IMR-90 (cell line): ENCODE data around the gene OSBPL2. TPM values are rescaled to one million over a fixed set of nuclear protein-coding genes. Genes with fewer than 3 reads are reported as not detected.

Experiments used
- ATAC-seq: fragments of 200-7000 bp; cut with Tn5 transposase; 2 replicates; pipeline ENCODE4 v1.9.1; 2020; ENCODE audit warnings: low read depth, mild to moderate bottlenecking, moderate library complexity
- BruUV-seq: library from RNA; stranded (reverse); fragments of 400-500 nt; replicated peaks from 2 replicates; lab custom pipeline; 2021; lab: Mats Ljungman, UMichigan
- CTCF ChIA-PET: fragments of 300-600 bp; formaldehyde crosslinking; extraction: SDS; loops from one replicate; lab custom pipeline; 2021; ENCODE audit warnings: antibody characterized with exemption; lab: Yijun Ruan, JAX
- POLR2A ChIA-PET: fragments of 300-600 bp; sonication (Branson Sonifier 250); formaldehyde crosslinking; loops from one replicate; lab custom pipeline; 2022; ENCODE audit warnings: antibody characterized with exemption; ENCODE audit not compliant: unreplicated experiment; lab: Charles Lee
- DNase-seq: peaks from one replicate; pipeline ENCODE4 v3.0.0; 2013
- H2AFZ ChIP-seq: replicated peaks from 2 replicates; pipeline ENCODE3; 2013; ENCODE audit warnings: low read length, mild to moderate bottlenecking; ENCODE audit not compliant: poor library complexity
- H2AK5ac ChIP-seq: 2 replicates; pipeline ENCODE4 v1.6.1; 2013; ENCODE audit warnings: low read depth, low read length, inconsistent platforms
- H2AK9ac ChIP-seq: replicated peaks from 2 replicates; pipeline ENCODE3; 2013; ENCODE audit warnings: mild to moderate bottlenecking, low read depth, low read length, moderate library complexity; ENCODE audit not compliant: poor library complexity
- H2BK120ac ChIP-seq: 2 replicates; pipeline ENCODE4 v1.6.1; 2013; ENCODE audit warnings: low read depth, low read length, inconsistent platforms
- H2BK15ac ChIP-seq: 3 replicates; pipeline ENCODE4 v1.6.1; 2013; ENCODE audit warnings: low read depth, low read length, inconsistent platforms
- H2BK20ac ChIP-seq: 2 replicates; pipeline ENCODE4 v1.6.1; 2013; ENCODE audit warnings: low read depth, mild to moderate bottlenecking, inconsistent platforms, low read length, moderate library complexity
- H2BK5ac ChIP-seq: 2 replicates; pipeline ENCODE4 v1.6.1; 2013; ENCODE audit warnings: mild to moderate bottlenecking, low read depth, low read length, inconsistent platforms; ENCODE audit not compliant: poor library complexity, severe bottlenecking
- H3K14ac ChIP-seq: replicated peaks from 2 replicates; pipeline ENCODE4 v1.6.1; 2013; ENCODE audit warnings: low read depth, low read length, inconsistent platforms
- H3K18ac ChIP-seq: 2 replicates; pipeline ENCODE4 v1.6.1; 2013; ENCODE audit warnings: low read depth, low read length, control low read depth
- H3K23ac ChIP-seq: 2 replicates; pipeline ENCODE4 v1.6.1; 2013; ENCODE audit warnings: low read depth, low read length, inconsistent platforms
- H3K27ac ChIP-seq: 2 replicates; pipeline ENCODE4 v1.5.1; 2013; ENCODE audit warnings: mild to moderate bottlenecking, control low read depth, low read length; ENCODE audit not compliant: insufficient read depth
- H3K27me3 ChIP-seq: 2 replicates; pipeline ENCODE4 v1.6.1; 2013; ENCODE audit warnings: low read length; ENCODE audit not compliant: control insufficient read depth, insufficient read depth
- H3K36me3 ChIP-seq: 2 replicates; pipeline ENCODE4 v1.6.1; 2013; ENCODE audit warnings: low read length, mixed read lengths; ENCODE audit not compliant: control insufficient read depth, insufficient read depth
- H3K4ac ChIP-seq: 2 replicates; pipeline ENCODE4 v1.6.1; 2013; ENCODE audit warnings: low read depth, low read length, inconsistent platforms
- H3K4me1 ChIP-seq: 2 replicates; pipeline ENCODE4 v1.6.1; 2013; ENCODE audit warnings: low read length, mixed read lengths; ENCODE audit not compliant: control insufficient read depth, insufficient read depth
- H3K4me2 ChIP-seq: 2 replicates; pipeline ENCODE4 v1.6.1; 2013; ENCODE audit warnings: low read depth, mild to moderate bottlenecking, control low read depth, low read length, moderate library complexity
- H3K4me3 ChIP-seq: 2 replicates; pipeline ENCODE4 v1.5.1; 2013; ENCODE audit warnings: low read depth, mild to moderate bottlenecking, control low read depth, low read length, moderate library complexity; ENCODE audit not compliant: insufficient read depth
- H3K56ac ChIP-seq: 2 replicates; pipeline ENCODE4 v1.6.1; 2013; ENCODE audit warnings: low read length, inconsistent platforms; ENCODE audit not compliant: insufficient read depth; ENCODE audit errors: extremely low read depth
- H3K79me1 ChIP-seq, 2 experiments: 2 replicates each; pipeline ENCODE4 v1.6.1; 2013; ENCODE audit warnings: low read length in 2 of 2, inconsistent platforms in 1 of 2, low read depth in 1 of 2
- H3K9ac ChIP-seq: 2 replicates; pipeline ENCODE4 v1.6.1; 2013; ENCODE audit warnings: low read depth, low read length, control low read depth
- H3K9me1 ChIP-seq: 2 replicates; pipeline ENCODE4 v1.6.1; 2013; ENCODE audit warnings: low read length, inconsistent platforms; ENCODE audit not compliant: insufficient read depth
- H3K9me3 ChIP-seq: 2 replicates; pipeline ENCODE4 v1.6.1; 2013; ENCODE audit warnings: low read length; ENCODE audit not compliant: control insufficient read depth, insufficient read depth
- H4K20me1 ChIP-seq: 2 replicates; pipeline ENCODE4 v1.6.1; 2013; ENCODE audit warnings: low read length, inconsistent platforms; ENCODE audit not compliant: insufficient read depth
- H4K5ac ChIP-seq: 2 replicates; pipeline ENCODE4 v1.6.1; 2013; ENCODE audit warnings: mild to moderate bottlenecking, low read depth, low read length, control low read depth
- H4K8ac ChIP-seq, 2 experiments: 2 replicates each; pipeline ENCODE4 v1.6.1; 2013; ENCODE audit warnings: low read depth in 2 of 2, low read length in 2 of 2, control low read depth in 1 of 2, inconsistent platforms in 1 of 2
- H4K91ac ChIP-seq: 2 replicates; pipeline ENCODE4 v1.6.1; 2013; ENCODE audit warnings: low read depth, low read length, inconsistent platforms; ENCODE audit not compliant: insufficient read depth
- BHLHE40 ChIP-seq: fragments of 150-350 bp; IDR thresholded peaks from 2 replicates; pipeline ENCODE4 v1.6.1; 2016; ENCODE audit warnings: mild to moderate bottlenecking, low read depth, low read length
- CEBPB ChIP-seq: IDR thresholded peaks from 2 replicates; pipeline ENCODE4 v1.6.1; 2012; ENCODE audit warnings: low read depth, low read length, improper control_type of control experiment
- ELK1 ChIP-seq: fragments of 150-350 bp; IDR thresholded peaks from 2 replicates; pipeline ENCODE4 v1.6.1; 2016; ENCODE audit warnings: low read depth, mild to moderate bottlenecking, low read length, moderate library complexity, borderline replicate concordance
- FOS ChIP-seq: fragments of 150-350 bp; IDR thresholded peaks from 2 replicates; pipeline ENCODE4 v1.6.1; 2016; ENCODE audit warnings: low read depth, low read length
- MAFK ChIP-seq: IDR thresholded peaks from 2 replicates; pipeline ENCODE4 v1.6.1; 2012; ENCODE audit warnings: low read depth, low read length, improper control_type of control experiment
- MAZ ChIP-seq: IDR thresholded peaks from 2 replicates; pipeline ENCODE4 v1.6.1; 2012; ENCODE audit warnings: low read depth, mild to moderate bottlenecking, low read length, improper control_type of control experiment, moderate library complexity, borderline replicate concordance
- MXI1 ChIP-seq: IDR thresholded peaks from 2 replicates; pipeline ENCODE4 v1.6.1; 2012; ENCODE audit warnings: low read depth, mild to moderate bottlenecking, low read length, moderate library complexity, borderline replicate concordance
- NFE2L2 ChIP-seq: fragments of 150-350 bp; IDR thresholded peaks from 2 replicates; pipeline ENCODE4 v1.6.1; 2016; ENCODE audit warnings: low read depth, mild to moderate bottlenecking, low read length
- POLR2A ChIP-seq: IDR thresholded peaks from 2 replicates; pipeline ENCODE4 v1.6.1; 2012; ENCODE audit warnings: mild to moderate bottlenecking, low read depth, low read length
- RAD21 ChIP-seq: IDR thresholded peaks from 2 replicates; pipeline ENCODE4 v1.6.1; 2012; ENCODE audit warnings: low read length, improper control_type of control experiment
- RCOR1 ChIP-seq: IDR thresholded peaks from 2 replicates; pipeline ENCODE4 v1.6.1; 2012; ENCODE audit warnings: mild to moderate bottlenecking, low read length, improper control_type of control experiment; ENCODE audit not compliant: insufficient replicate concordance
- RFX5 ChIP-seq: IDR thresholded peaks from 2 replicates; pipeline ENCODE4 v1.8.0; 2012; ENCODE audit warnings: low read depth, mild to moderate bottlenecking, low read length, moderate library complexity
- SMC3 ChIP-seq: fragments of 150-350 bp; IDR thresholded peaks from 2 replicates; pipeline ENCODE4 v1.6.1; 2016; ENCODE audit warnings: low read depth, mild to moderate bottlenecking, antibody characterized with exemption, low read length, moderate library complexity
- USF2 ChIP-seq: fragments of 150-350 bp; IDR thresholded peaks from 2 replicates; pipeline ENCODE4 v1.6.1; 2017; ENCODE audit warnings: mild to moderate bottlenecking, antibody characterized with exemption, low read length, low read depth
- WGBS, 2 experiments: methylation state at CpG; one replicate each; pipeline versions ENCODE4 v1.1.5 to v1.1.7; 2013; ENCODE audit warnings: missing lambda C conversion rate in 2 of 2; ENCODE audit not compliant: insufficient read length in 1 of 2; ENCODE audit errors: extremely low coverage in 2 of 2; 5-methylcytosine and 5-hydroxymethylcytosine counted together
- dilution Hi-C: fragments of 300-500 bp; cut with HindIII; formaldehyde crosslinking; loops from one replicate; pipeline ENCODE4 v1.14.3; 2018; ENCODE audit warnings: low sequenced_read_pairs; ENCODE audit not compliant: unreplicated experiment
- in situ Hi-C: fragments of 300-500 bp; cut with MboI; formaldehyde crosslinking; loops from 3 replicates; pipeline ENCODE4 v1.14.3; 2019; ENCODE audit warnings: low sequenced_read_pairs, inconsistent platforms, mixed read lengths
- intact Hi-C: fragments of 100-400 bp; cut with micrococcal nuclease; formaldehyde crosslinking; loops from 2 replicates; pipeline ENCODE4 v1.10.0; 2022
- polyA plus RNA-seq, 3 experiments: library from polyadenylated mRNA; depleted of rRNA; stranded (reverse); fragments of >200 nt; gene quantifications; 2 replicates each; pipeline ENCODE4 v1.2.3, GENCODE V29; 2012; ENCODE audit warnings: low replicate concordance in 1 of 3
- total RNA-seq: library from RNA; depleted of rRNA; stranded (reverse); fragments of >200 nt; gene quantifications from 2 replicates; pipeline ENCODE4 v1.2.3, GENCODE V29; 2012
- TF ChIP-seq, protein P1 (sequence below): conservative IDR thresholded peaks from 2 replicates; pipeline ENCODE4 v1.5.1; 2012; ENCODE audit warnings: mild to moderate bottlenecking, low read depth, low read length, improper control_type of control experiment

The OSBPL2 gene
- total and polyA plus RNA-seq, 2 of the 4 experiments (the other 2 are of a cell fraction) = 19.3 to 27.6 TPM

- H2AK9ac ChIP-seq = no peak overlapping the region
- ATAC-seq (no peak), DNase-seq (no peak)
- dilution Hi-C loops (no loop called here), intact Hi-C loops (no loop called here), in situ Hi-C loops (no loop called here)
- no peak overlapping the region for H3K56ac ChIP-seq
- no peaks in the 10 kb centered on the region for H3K9me1 ChIP-seq
- TF ChIP-seq MXI1 = no peak
- no peak for TF ChIP-seq BHLHE40
- TF ChIP-seq CEBPB = no peak
- TF ChIP-seq MAZ = no peak
- TF ChIP-seq USF2 = no peak
- TF ChIP-seq FOS = no peak
- TF ChIP-seq, protein P1, sequence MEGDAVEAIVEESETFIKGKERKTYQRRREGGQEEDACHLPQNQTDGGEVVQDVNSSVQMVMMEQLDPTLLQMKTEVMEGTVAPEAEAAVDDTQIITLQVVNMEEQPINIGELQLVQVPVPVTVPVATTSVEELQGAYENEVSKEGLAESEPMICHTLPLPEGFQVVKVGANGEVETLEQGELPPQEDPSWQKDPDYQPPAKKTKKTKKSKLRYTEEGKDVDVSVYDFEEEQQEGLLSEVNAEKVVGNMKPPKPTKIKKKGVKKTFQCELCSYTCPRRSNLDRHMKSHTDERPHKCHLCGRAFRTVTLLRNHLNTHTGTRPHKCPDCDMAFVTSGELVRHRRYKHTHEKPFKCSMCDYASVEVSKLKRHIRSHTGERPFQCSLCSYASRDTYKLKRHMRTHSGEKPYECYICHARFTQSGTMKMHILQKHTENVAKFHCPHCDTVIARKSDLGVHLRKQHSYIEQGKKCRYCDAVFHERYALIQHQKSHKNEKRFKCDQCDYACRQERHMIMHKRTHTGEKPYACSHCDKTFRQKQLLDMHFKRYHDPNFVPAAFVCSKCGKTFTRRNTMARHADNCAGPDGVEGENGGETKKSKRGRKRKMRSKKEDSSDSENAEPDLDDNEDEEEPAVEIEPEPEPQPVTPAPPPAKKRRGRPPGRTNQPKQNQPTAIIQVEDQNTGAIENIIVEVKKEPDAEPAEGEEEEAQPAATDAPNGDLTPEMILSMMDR = no peak
- TF ChIP-seq RCOR1 = no peak
- TF ChIP-seq RFX5 = no peak
- no peak for TF ChIP-seq ELK1
- no peak for TF ChIP-seq SMC3
- TF ChIP-seq POLR2A = no peak
- TF ChIP-seq NFE2L2 = no peak
- no peak for TF ChIP-seq MAFK
- no peak for TF ChIP-seq RAD21
- no peak overlapping the region for H4K8ac ChIP-seq
- no peak overlapping the region for H3K23ac ChIP-seq
- no peak overlapping the region for H2AK5ac ChIP-seq
- WGBS, 2 experiments = 93% methylated on average over 33 of the region's 55 CpGs; no CpG with 5 or more reads in 1 of the 2 experiments
- H3K79me1 ChIP-seq = no peaks in the 10 kb centered on the region
- no peak overlapping the region for H3K27ac ChIP-seq
- ChIA-PET POLR2A (no interaction called here), CTCF (no interaction called here)
- H4K91ac ChIP-seq = no peak overlapping the region
- no peaks in the 10 kb centered on the region for H3K27me3 ChIP-seq
- H4K20me1 ChIP-seq = 0 out of 2 replicates have a peak, but pooled peaks cover under 1% of the 10 kb centered on the region
- no peak overlapping the region for H2BK5ac ChIP-seq
- H3K9ac ChIP-seq = no peak overlapping the region
- H2AFZ ChIP-seq = no peak overlapping the region
- no peak overlapping the region for H3K14ac ChIP-seq
- no peaks in the 10 kb centered on the region for H3K9me3 ChIP-seq
- no peak overlapping the region for H3K18ac ChIP-seq
- no peak overlapping the region for H2BK15ac ChIP-seq
- H2BK20ac ChIP-seq = no peak overlapping the region
- no peaks in the 10 kb centered on the region for H3K4me1 ChIP-seq
- no peak overlapping the region for H3K4me2 ChIP-seq
- no TSS peak for BruUV-seq
- no peak overlapping the region for H4K5ac ChIP-seq
- no peak overlapping the region for H2BK120ac ChIP-seq
- no peak overlapping the region for H3K4ac ChIP-seq
- peaks cover 51% of the 10 kb centered on the region for H3K36me3 ChIP-seq
- H3K4me3 ChIP-seq = no peak overlapping the region
Measured at GRCh38 chr20:62313460-62314338, 75.4 kb downstream of the OSBPL2 start.
